Skeletal muscle tissue (tissue), 4 donors: Measurements from ENCODE around the gene ISYNA1. TPM values are rescaled to one million over a fixed set of nuclear protein-coding genes. Genes with fewer than 3 reads are reported as not detected.

ENCODE experiments used
- H3K27ac ChIP-seq: one replicate; pipeline ENCODE4 v1.7.0; 2013; ENCODE audit warnings: mild to moderate bottlenecking, low read depth, low read length, inconsistent platforms
- H3K27me3 ChIP-seq, 3 donors: one replicate each; pipeline ENCODE4 v1.7.0; 2013; ENCODE audit warnings: low read length in 3 of 3; ENCODE audit not compliant: control insufficient read depth in 3 of 3, insufficient read depth in 3 of 3
- H3K36me3 ChIP-seq, 3 donors: one replicate each; pipeline ENCODE4 v1.7.0; 2013; ENCODE audit warnings: low read length in 3 of 3; ENCODE audit not compliant: control insufficient read depth in 3 of 3, insufficient read depth in 3 of 3
- H3K4me1 ChIP-seq, 3 donors: one replicate each; pipeline ENCODE4 v1.7.0; 2013; ENCODE audit warnings: low read length in 3 of 3, mild to moderate bottlenecking in 3 of 3; ENCODE audit not compliant: control insufficient read depth in 3 of 3, insufficient read depth in 3 of 3
- H3K4me3 ChIP-seq, 3 donors: one replicate each; pipeline ENCODE4 v1.7.0; 2013; ENCODE audit warnings: low read length in 3 of 3
- H3K9ac ChIP-seq, 3 donors: one replicate each; pipeline ENCODE4 v1.7.0; 2013; ENCODE audit warnings: low read length in 3 of 3, mild to moderate bottlenecking in 3 of 3, moderate library complexity in 2 of 3, low read depth in 1 of 3
- H3K9me3 ChIP-seq, 3 donors: one replicate each; pipeline ENCODE4 v1.7.0; 2013; ENCODE audit warnings: low read length in 3 of 3; ENCODE audit not compliant: control insufficient read depth in 3 of 3
- total RNA-seq: library from RNA; depleted of rRNA; stranded (reverse); fragments of >200 nt; gene quantifications from one replicate; pipeline ENCODE4 v1.2.3, GENCODE V29; 2014
- donor health status: Osteomylitis.

Gene ISYNA1
- total RNA-seq, 1 donor from 2014 or later: 86.6 TPM

GRCh38 chr19:18433015-18433691 lies 4.8 kb downstream of the ISYNA1 start:
- H3K36me3 ChIP-seq: peaks cover 0 to 2% (median 0%) of the 10 kb centered on the region in 3 donors
- no peaks in the 10 kb centered on the region for H3K9me3 ChIP-seq
- peak overlapping the region in 1 of 3 donors; percentile 22 for H3K4me3 ChIP-seq
- H3K27me3 ChIP-seq: peaks cover 0 to 4% (median 0%) of the 10 kb centered on the region in 3 donors
- peaks cover 4 to 24% (median 16%) of the 10 kb centered on the region in 3 donors for H3K4me1 ChIP-seq
- H3K27ac ChIP-seq: no peak overlapping the region
- H3K9ac ChIP-seq: no peak overlapping the region

DNA sequence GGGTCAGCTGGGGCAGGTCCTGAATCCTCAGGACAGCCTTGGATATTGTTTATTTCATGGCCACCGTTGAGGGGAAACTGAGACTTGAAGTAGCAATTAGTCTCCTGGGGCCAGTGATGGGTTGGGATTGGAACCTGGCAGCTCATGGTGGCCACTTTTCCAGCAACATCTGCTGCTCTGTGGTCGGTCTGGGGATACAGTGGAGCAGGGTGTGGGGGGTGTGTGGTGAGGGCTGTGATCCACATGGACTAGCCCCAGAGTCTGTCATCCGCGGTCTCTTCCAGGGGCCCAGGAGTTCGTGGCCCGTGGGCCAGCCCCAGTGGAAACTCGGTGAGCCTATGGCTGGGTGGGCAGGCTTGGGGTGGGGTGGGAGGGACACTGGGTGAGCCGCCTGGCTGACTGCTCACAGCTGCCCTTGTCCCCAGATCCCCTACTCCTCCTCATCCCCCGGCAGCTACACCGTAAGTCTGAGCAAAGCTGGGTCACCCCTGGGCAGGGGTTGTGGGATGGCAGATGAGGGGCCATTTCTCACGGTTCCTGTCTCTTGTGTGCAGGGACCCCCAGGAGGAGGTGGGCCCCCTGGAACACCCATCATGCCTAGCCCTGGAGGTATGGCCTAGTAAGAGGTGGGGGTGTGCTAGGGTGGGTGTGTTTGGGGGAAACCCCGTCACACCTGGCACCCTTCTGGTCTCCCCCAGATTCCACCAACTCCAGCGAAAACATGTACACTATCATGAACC lies 5.5 kb downstream of the ISYNA1 start:
- Histone ChIP-seq H3K4me3 (no peak overlapping the region), H3K9ac (no peak overlapping the region), H3K36me3 (peaks cover 0 to 2% (median 0%) of the 10 kb centered on the region in 3 donors), H3K9me3 (no peaks in the 10 kb centered on the region), H3K27me3 (peaks cover 0 to 4% (median 0%) of the 10 kb centered on the region in 3 donors), H3K4me1 (peaks cover 3 to 19% (median 12%) of the 10 kb centered on the region in 3 donors), H3K27ac (no peak overlapping the region)

DNA sequence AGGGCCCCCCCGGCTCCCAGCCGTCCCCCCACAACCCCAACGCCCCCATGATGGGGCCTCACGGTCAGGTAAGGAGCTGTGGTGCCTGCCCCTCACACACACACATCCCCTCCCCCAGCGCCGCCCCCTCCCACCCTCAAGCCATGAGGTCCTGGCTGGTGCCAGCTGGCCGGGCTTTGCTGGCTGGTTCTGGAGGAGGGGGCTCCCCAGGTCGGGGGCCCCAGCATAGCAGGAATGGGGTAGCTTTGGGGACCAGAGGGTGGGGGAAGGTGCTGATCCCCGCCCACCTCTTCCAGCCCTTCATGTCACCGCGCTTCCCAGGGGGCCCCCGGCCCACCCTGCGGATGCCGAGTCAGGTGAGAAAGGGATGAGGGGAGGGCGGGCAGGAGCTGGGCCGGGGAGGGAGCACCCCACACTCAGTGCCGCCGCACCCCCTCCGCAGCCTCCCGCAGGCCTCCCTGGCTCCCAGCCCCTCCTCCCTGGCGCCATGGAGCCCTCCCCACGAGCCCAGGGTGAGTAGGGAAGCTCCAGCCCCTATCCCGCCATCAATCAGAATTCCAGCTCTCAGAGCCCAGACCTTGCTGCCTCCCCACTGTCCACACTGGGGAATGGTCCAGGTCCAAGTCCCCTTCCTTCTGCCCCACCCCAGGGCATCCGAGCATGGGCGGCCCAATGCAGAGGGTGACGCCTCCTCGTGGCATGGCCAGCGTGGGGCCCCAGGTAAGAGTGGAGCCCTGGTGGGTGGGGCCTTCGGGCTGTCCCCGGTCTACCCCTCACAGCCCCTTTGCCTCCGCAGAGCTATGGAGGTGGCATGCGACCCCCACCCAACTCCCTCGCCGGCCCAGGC lies 6.4 kb downstream of the ISYNA1 start:
- peaks cover 0 to 4% (median 0%) of the 10 kb centered on the region in 3 donors for H3K27me3 ChIP-seq
- H3K9ac ChIP-seq: no peak overlapping the region
- H3K4me1 ChIP-seq: peaks cover 5 to 17% (median 15%) of the 10 kb centered on the region in 3 donors
- no peak overlapping the region for H3K27ac ChIP-seq
- no peaks in the 10 kb centered on the region for H3K9me3 ChIP-seq
- H3K4me3 ChIP-seq: no peak overlapping the region
- H3K36me3 ChIP-seq: peaks cover 0 to 2% (median 0%) of the 10 kb centered on the region in 3 donors

GRCh38 chr19:18430417-18431144 lies 7.4 kb downstream of the ISYNA1 start:
- Histone ChIP-seq H3K27ac (no peak overlapping the region), H3K9ac (no peak overlapping the region), H3K9me3 (no peaks in the 10 kb centered on the region), H3K4me3 (no peak overlapping the region), H3K36me3 (peaks cover 0 to under 1% (median 0%) of the 10 kb centered on the region in 3 donors), H3K27me3 (peaks cover 0 to 4% (median 0%) of the 10 kb centered on the region in 3 donors), H3K4me1 (peaks cover 14 to 25% (median 20%) of the 10 kb centered on the region in 3 donors)

DNA sequence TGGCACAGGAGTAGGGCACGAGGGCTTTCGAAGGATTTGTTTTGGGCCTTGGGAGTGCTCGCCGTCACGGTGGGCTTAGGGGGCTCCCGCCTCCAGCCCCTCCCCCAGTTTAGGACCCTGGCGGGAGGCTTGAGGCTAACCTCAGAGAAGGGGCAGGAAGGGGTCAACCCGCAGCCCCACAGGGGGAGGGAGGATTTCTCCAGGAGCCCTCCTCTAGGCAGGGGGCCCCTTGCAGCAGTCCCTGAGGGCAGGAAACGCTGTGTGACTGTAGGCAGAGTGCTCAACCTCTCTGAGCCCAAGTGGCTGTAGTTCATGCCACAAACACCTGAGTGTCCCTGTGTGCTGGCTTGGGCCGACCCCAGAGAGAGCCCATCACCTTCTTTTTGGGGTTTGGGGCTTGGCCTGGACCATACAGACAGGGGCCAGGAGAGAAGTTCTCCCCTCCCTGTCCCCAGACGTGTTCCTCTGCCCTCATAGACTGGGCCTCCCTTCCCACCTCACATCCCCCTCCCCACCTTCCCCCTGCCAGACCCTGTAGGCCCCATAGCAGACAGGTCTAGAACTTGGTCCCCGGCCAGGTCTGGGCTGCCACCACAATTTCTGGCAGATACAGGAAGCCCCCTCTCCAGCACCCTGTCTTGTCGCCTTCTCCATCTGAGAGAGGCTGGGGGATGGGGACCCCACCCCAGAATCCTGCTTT lies 8.1 kb downstream of the ISYNA1 start:
- H3K27me3 ChIP-seq: peaks cover 0 to 4% (median 0%) of the 10 kb centered on the region in 3 donors
- H3K9me3 ChIP-seq: no peaks in the 10 kb centered on the region
- no peak overlapping the region for H3K4me3 ChIP-seq
- H3K4me1 ChIP-seq: peaks cover 19 to 29% (median 26%) of the 10 kb centered on the region in 3 donors
- no peaks in the 10 kb centered on the region for H3K36me3 ChIP-seq
- H3K9ac ChIP-seq: peak overlapping the region in 1 of 3 donors; percentile 33
- H3K27ac ChIP-seq: no peak overlapping the region

DNA sequence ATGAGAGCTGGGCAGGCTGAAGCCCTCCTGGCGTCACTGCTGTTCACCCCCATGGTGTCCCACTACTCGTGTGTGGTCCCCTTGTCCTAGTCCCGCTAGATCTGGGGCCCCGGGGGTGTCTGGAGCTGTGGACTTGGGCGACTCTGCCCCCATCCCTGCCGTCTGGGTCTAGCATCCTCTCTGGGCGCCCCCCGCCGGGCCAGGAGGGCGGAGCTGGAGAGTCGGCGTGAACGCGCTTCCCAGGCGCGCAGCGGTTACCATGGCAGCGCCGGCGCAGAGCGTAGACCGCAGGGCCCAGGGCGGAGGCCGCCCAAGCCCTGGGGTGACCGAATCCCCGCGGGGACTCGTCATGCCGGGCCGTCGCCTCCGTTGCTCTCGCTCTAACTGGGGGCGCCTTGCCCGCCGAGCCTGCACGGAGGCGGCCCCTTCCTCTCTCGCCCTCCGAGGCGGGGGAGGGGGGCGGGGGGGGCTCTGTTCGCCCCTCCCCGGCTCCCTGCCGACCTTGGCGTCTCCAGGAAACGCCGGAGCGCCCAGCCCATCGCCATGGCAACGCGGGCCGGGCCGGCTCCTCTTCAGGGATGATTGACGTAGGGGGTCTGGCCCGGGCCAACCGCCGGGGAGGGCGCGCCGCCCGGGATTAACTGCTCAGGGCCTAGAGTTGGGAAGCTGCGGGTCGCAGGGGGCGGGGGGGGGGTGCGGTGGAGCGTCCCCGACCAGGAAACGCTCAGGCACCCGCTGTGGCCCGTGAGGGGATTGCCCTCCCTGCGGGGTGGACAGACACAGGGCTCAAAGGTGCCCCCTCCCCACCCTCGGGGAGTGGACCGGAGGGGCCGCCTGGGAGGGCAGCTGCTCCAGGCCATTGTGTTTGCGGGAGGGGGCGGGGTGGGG lies 8.9 kb downstream of the ISYNA1 start:
- Histone ChIP-seq H3K9ac (no peak overlapping the region), H3K27me3 (peaks cover 0 to 1% (median 0%) of the 10 kb centered on the region in 3 donors), H3K27ac (no peak overlapping the region), H3K36me3 (no peaks in the 10 kb centered on the region), H3K4me1 (peaks cover 19 to 29% (median 26%) of the 10 kb centered on the region in 3 donors), H3K9me3 (no peaks in the 10 kb centered on the region), H3K4me3 (no peak overlapping the region)

DNA sequence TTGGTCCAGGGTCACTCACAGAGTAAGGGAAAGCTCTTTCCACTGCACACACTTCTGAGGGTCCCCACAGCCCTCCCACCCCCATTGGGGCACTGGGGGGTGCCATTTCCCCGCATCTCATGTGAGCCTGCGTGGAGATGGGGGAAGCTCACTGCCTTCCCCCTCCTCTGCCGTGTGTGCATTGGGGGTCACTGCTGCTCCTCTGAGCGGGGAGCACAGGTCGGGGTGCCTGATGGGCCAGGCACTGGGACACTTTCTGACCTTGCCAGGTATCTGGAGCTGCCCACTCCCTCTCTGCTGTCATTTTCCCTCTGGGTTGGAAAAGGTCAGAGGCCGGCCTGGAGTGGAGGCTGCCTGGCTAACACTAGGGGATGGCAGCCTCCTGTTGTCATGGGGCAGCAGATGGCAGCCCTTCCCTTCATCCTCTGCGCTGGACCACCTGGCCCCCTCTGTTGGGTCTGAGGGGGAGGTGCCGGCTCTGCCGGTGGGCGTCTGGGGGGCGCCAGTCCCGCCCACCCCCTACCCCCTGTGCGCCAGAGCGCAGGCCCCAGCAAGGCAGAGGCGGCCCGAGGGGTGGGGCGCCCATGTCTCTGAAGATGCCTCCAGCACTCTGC lies 9.7 kb downstream of the ISYNA1 start:
- Histone ChIP-seq H3K4me3 (no peak overlapping the region), H3K27me3 (no peaks in the 10 kb centered on the region), H3K27ac (no peak overlapping the region), H3K4me1 (peaks cover 22 to 35% (median 32%) of the 10 kb centered on the region in 3 donors), H3K9ac (no peak overlapping the region), H3K36me3 (no peaks in the 10 kb centered on the region), H3K9me3 (no peaks in the 10 kb centered on the region)

DNA sequence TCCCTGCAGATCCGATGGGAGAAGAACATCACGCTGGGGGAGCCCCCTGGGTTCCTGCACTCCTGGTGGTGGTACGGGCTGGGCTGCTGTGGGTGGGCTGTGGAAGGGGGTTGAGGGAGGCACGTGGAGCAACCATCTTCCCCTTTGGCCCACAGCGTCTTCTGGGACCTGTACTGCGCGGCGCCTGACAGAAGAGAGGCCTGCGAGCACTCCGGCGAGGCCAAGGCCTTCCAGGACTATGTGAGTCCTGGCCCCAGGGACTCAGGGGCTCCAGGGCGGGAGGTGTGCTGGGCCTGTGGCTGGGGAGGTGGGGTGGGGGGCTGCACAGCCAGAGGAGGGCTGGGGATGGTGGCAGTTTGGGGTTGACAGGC lies 10.2 kb downstream of the ISYNA1 start:
- Histone ChIP-seq H3K27me3 (no peaks in the 10 kb centered on the region), H3K4me3 (no peak overlapping the region), H3K9me3 (no peaks in the 10 kb centered on the region), H3K27ac (no peak overlapping the region), H3K36me3 (no peaks in the 10 kb centered on the region), H3K9ac (no peak overlapping the region), H3K4me1 (peaks cover 28 to 36% (median 33%) of the 10 kb centered on the region in 3 donors)
